H4 (cell line): ENCODE results near the gene HERPUD2. TPM values are rescaled to one million over a fixed set of nuclear protein-coding genes. Genes with fewer than 3 reads are reported as not detected.
A peak's percentile ranks its signal among the peaks of the same experiment; 100 is the strongest.
"Not testable (repeated sequence)": the region's sequence is repeated elsewhere in the genome, so short reads cannot be mapped to it uniquely, and the experiment has no call there.

Experiments
- DNase-seq: peaks from one replicate; pipeline ENCODE4 v3.0.0-alpha.2; 2015; ENCODE audit warnings: low spot score
- total RNA-seq: library from RNA; depleted of rRNA; stranded (reverse); fragments of >200 nt; shearing (Covaris generic); gene quantifications from 2 replicates; pipeline ENCODE4 v1.2.3, GENCODE V29; 2014; rRNA removed

Gene HERPUD2
- total RNA-seq, 1 experiment from 2014 or later, result 19.2 TPM

- DNase-seq, result no peak
Measured at GRCh38 chr7:35605760-35606159, 89.2 kb downstream of the HERPUD2 start.

GRCh38 chr7:35604595-35604994 is 90.3 kb downstream of the HERPUD2 start:
- DNase-seq, result no peak

- DNase-seq, result no peak
Measured at GRCh38 chr7:35599645-35600044, 95.3 kb downstream of the HERPUD2 start.

DNA sequence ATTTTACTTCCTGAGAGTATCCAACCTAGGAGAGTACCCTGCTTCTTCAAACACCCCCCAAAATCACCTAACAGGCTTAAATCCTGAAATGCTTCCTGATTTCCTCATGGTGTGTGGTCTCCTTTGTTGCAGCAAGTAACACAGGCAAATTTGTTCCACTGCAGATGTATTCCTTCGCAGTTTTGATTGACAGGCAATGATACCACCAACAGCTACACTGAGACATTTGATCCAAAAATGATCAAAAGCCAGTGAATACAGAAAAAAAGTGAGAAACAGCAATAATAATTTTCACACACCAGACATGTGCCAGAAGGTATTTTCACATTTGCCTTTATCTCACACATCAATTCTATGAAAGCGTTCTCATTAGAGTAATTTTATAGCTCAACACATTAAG is 95.9 kb downstream of the HERPUD2 start:
- DNase-seq, result no peak

DNA sequence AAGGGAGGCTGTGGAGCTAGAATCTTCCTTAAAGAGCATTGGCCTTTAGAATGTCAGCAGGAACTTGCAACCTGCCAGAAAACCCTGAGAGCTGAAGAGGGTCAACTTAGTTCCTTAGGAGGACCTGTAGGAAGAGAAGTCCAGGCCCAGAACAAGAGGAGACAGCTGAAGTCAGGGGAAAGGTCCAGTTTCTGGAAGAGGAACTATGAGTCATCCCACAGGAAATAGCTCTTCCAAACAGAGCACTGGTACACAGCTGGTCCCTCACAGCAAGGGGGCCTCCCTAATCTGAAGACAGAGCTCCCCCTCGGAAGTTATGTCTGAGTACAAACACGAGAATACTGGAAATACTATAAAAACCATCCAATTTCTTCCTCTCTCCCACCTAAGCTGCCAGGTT is 98.9 kb downstream of the HERPUD2 start:
- peak; percentile 62 for DNase-seq

DNA sequence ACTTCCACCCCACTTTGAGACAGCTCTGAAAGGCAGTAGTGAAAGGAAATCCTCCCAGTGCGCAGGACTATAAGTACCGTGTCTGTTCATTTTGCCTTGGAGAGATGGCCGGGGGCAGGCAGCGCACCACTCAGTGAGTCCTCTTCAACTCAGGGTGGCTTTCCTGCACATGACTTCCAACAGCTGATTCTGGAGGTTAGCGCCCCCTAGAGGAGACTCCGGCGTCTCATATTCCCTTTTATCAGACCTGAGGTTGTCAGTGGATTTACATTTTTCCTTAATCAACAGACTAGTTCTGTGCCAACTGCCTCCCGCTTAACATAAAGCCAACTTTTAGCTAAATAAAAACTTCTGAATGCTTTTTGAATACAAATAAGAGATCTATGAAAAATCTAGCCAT is 101.0 kb downstream of the HERPUD2 start:
- no peak for DNase-seq

DNA sequence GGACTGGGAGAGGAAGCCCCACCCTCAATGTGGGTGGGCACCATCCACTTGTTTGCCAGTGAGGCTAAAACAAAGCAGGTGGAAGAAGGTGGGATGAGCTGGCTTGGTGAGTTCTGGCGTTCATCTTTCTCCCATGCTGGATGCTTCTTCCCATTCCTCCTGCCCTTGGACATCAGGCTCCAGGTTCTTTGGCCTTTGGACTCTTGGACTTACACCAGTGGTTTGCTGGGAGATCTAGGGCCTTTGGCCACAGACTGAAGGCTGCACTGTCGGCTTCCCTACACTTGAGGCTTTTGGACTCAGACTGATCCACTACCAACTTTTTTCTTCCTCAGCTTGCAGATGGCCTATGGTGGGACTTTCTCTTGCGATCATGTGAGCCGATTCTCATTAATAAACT is 106.3 kb downstream of the HERPUD2 start:
- DNase-seq, result no peak

DNA sequence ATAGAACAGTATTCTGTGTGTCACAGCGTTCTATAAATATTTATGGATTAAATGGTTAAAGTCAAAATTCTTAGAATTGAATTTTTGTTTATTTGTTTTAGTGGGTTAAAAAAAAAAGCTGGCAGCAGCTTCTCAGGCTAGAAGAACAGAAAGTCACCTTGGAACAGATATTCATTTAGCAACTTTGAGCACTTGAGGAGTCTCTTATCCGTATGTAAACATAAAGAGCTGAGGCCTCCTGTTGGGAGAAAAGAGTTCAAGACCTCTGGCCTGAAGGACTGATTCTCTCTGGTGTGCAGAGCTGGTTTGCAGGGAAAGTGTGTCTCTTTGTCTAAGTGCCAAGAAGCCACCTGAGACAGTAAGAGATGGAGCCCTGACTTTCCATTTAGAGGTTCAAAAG is 109.9 kb downstream of the HERPUD2 start:
- no peak for DNase-seq

GRCh38 chr7:35584533-35584932 is 110.4 kb downstream of the HERPUD2 start:
- not testable (repeated sequence) for DNase-seq

Other genes with a start within 250 kb of the HERPUD2 start
- gene SEPTIN7, start 105.9 kb upstream of the HERPUD2 start, total RNA-seq, result 499 and 579 TPM in 2 replicates